RKO (cell line): ENCODE results near the gene CDT1.

Source experiments
- DNase-seq: peaks from one replicate; pipeline ENCODE4 v3.0.0-alpha.2; 2016; ENCODE audit warnings: low spot score

CDT1 gene

GRCh38 chr16:88856122-88856827 lies 52.7 kb downstream of the CDT1 start:
- DNase-seq = peak; percentile 19

GRCh38 chr16:88856828-88857727 lies 53.5 kb downstream of the CDT1 start, which contains the start of the genes GALNS and TRAPPC2L:
Gene GALNS, minus strand, starts transcription at chr16:88856947. Its CDS starts 70 bp downstream, at chr16:88856877.
Gene TRAPPC2L, plus strand, starts transcription at chr16:88857127. Its CDS starts 24 bp downstream, at chr16:88857151.
- peak; percentile 93 for DNase-seq

GRCh38 chr16:88857728-88858339 lies 54.2 kb downstream of the CDT1 start:
- DNase-seq = peak; percentile 84
